Keratinocyte (primary cell): ENCODE data around the gene SEMA3E. TPM values are rescaled to one million over a fixed set of nuclear protein-coding genes. Genes with fewer than 3 reads are reported as not detected.

Source experiments
- DNase-seq: peaks from one replicate; pipeline ENCODE4 v3.0.0-alpha.2; 2011; ENCODE audit warnings: low read depth, missing footprints, low spot score
- FAIRE-seq: peaks from 2 replicates; lab custom pipeline; 2011; peaks lifted over from hg19 to GRCh38; lab: Jason Lieb, UNC
- H2AFZ ChIP-seq: 2 replicates; pipeline ENCODE4 v1.6.0; 2012; ENCODE audit warnings: low read length, control low read depth, inconsistent platforms; ENCODE audit not compliant: control insufficient read depth
- H3K27ac ChIP-seq: 2 replicates; pipeline ENCODE4 v1.5.1; 2011; ENCODE audit warnings: low read length; ENCODE audit not compliant: control insufficient read depth, insufficient read depth
- H3K27me3 ChIP-seq: 3 replicates; pipeline ENCODE4 v1.6.0; 2011; ENCODE audit warnings: low read length; ENCODE audit not compliant: control insufficient read depth, insufficient read depth; ENCODE audit errors: extremely low read depth
- H3K36me3 ChIP-seq, 2 experiments: 2 replicates in 1 of 2; 3 replicates in 1 of 2; pipeline ENCODE4 v1.5.1; 2011; ENCODE audit warnings: low read length in 2 of 2, mild to moderate bottlenecking in 1 of 2; ENCODE audit not compliant: control insufficient read depth in 2 of 2, insufficient read depth in 2 of 2; ENCODE audit errors: extremely low read depth in 1 of 2
- H3K4me1 ChIP-seq: 3 replicates; pipeline ENCODE4 v1.5.1; 2011; ENCODE audit warnings: low read length; ENCODE audit not compliant: control insufficient read depth, insufficient read depth; ENCODE audit errors: extremely low read depth
- H3K4me2 ChIP-seq: 3 replicates; pipeline ENCODE4 v1.6.0; 2011; ENCODE audit warnings: low read depth, low read length; ENCODE audit not compliant: control insufficient read depth, insufficient read depth; ENCODE audit errors: extremely low read depth
- H3K4me3 ChIP-seq, 3 experiments: fragments of 200-600 bp in 1 of 3; sonication (generic) in 1 of 3; 2 replicates in 2 of 3; 3 replicates in 1 of 3; pipeline ENCODE4 v1.5.1; 2011 to 2016; ENCODE audit warnings: low read length in 3 of 3, mild to moderate bottlenecking in 3 of 3, control low read depth in 2 of 3, inconsistent platforms in 1 of 3, low read depth in 1 of 3, mixed read lengths in 1 of 3, mixed run types in 1 of 3, moderate library complexity in 1 of 3; ENCODE audit not compliant: control insufficient read depth in 2 of 3, insufficient read depth in 2 of 3; ENCODE audit errors: extremely low read depth in 1 of 3
- H3K79me2 ChIP-seq: 2 replicates; pipeline ENCODE4 v1.6.0; 2012; ENCODE audit warnings: low read length; ENCODE audit not compliant: control insufficient read depth, insufficient read depth
- H3K9ac ChIP-seq: 3 replicates; pipeline ENCODE4 v1.6.0; 2011; ENCODE audit warnings: low read length; ENCODE audit not compliant: control insufficient read depth, insufficient read depth; ENCODE audit errors: extremely low read depth
- H3K9me1 ChIP-seq: 3 replicates; pipeline ENCODE4 v1.6.0; 2011; ENCODE audit warnings: low read length; ENCODE audit not compliant: control insufficient read depth, insufficient read depth; ENCODE audit errors: extremely low read depth
- H3K9me3 ChIP-seq: 2 replicates; pipeline ENCODE4 v1.5.1; 2012; ENCODE audit warnings: low read depth, low read length; ENCODE audit not compliant: control insufficient read depth
- H4K20me1 ChIP-seq: 3 replicates; pipeline ENCODE4 v1.6.0; 2011; ENCODE audit warnings: low read length; ENCODE audit not compliant: control insufficient read depth, insufficient read depth; ENCODE audit errors: extremely low read depth
- EZH2 ChIP-seq: IDR thresholded peaks from one replicate; pipeline ENCODE4 v1.6.1; 2012; ENCODE audit warnings: inconsistent platforms, mild to moderate bottlenecking, low read length, moderate library complexity
- dilution Hi-C: fragments of 300-500 bp; cut with MboI; formaldehyde crosslinking; loops from one replicate; pipeline ENCODE4 v1.7.0; 2020; ENCODE audit warnings: low sequenced_read_pairs; ENCODE audit not compliant: extremely low pct_ligation_motif_present
- polyA plus RNA-seq, 5 experiments: library from polyadenylated mRNA; depleted of rRNA in 3 of 5; stranded (reverse) in 3 of 5; stranded (forward) in 1 of 5; unstranded in 1 of 5; fragments of >200 nt; gene quantifications; 1 replicate in 1 of 5; 2 replicates in 3 of 5; 3 replicates in 1 of 5; pipeline versions ENCODE4 v1.2.1 to v1.2.3, GENCODE V29; 2011 to 2012; ENCODE audit warnings: missing spikeins in 2 of 5, low read depth in 1 of 5, low replicate concordance in 1 of 5
- TF ChIP-seq, protein P1 (sequence below), 3 experiments: IDR thresholded peaks in 1 of 3; conservative IDR thresholded peaks in 1 of 3; optimal IDR thresholded peaks in 1 of 3; 2 replicates in 2 of 3; 3 replicates in 1 of 3; pipeline versions ENCODE3 to v1.5.1; 2011; ENCODE audit warnings: low read length in 3 of 3, mild to moderate bottlenecking in 3 of 3, moderate library complexity in 2 of 3, control low read depth in 1 of 3, inconsistent platforms in 1 of 3; ENCODE audit not compliant: insufficient read depth in 2 of 3; ENCODE audit errors: extremely low read depth in 1 of 3

Gene SEMA3E
- polyA plus RNA-seq, 1 donor (not counting 4 experiments of a cell fraction or from before 2014, with no cell fraction given) = 0.21 TPM

GRCh38 chr7:83599131-83599530, 49.8 kb downstream of the SEMA3E start:
- no peaks in the 10 kb centered on the region for H3K9me3 ChIP-seq
- dilution Hi-C loops = no loop called here
- DNase-seq (no peak), FAIRE-seq (no peak)
- H4K20me1 ChIP-seq = no peaks in the 10 kb centered on the region
- H3K4me2 ChIP-seq = no peak overlapping the region
- H3K36me3 ChIP-seq = no peaks in the 10 kb centered on the region
- TF ChIP-seq, protein P1, sequence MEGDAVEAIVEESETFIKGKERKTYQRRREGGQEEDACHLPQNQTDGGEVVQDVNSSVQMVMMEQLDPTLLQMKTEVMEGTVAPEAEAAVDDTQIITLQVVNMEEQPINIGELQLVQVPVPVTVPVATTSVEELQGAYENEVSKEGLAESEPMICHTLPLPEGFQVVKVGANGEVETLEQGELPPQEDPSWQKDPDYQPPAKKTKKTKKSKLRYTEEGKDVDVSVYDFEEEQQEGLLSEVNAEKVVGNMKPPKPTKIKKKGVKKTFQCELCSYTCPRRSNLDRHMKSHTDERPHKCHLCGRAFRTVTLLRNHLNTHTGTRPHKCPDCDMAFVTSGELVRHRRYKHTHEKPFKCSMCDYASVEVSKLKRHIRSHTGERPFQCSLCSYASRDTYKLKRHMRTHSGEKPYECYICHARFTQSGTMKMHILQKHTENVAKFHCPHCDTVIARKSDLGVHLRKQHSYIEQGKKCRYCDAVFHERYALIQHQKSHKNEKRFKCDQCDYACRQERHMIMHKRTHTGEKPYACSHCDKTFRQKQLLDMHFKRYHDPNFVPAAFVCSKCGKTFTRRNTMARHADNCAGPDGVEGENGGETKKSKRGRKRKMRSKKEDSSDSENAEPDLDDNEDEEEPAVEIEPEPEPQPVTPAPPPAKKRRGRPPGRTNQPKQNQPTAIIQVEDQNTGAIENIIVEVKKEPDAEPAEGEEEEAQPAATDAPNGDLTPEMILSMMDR (optimal IDR thresholded peaks at IDR 0.05 in 1 of 3, IDR thresholded peaks at IDR 0.05 in 1 of 3, conservative IDR thresholded peaks at IDR 0.05 in 1 of 3; ENCODE audit: extremely low read depth in 1 of 3, insufficient read depth in 2 of 3, low read length in 3 of 3) = no peak
- no peak for TF ChIP-seq EZH2
- no peaks in the 10 kb centered on the region for H3K4me1 ChIP-seq
- H3K4me3 ChIP-seq = no peak overlapping the region
- H3K9me1 ChIP-seq = no peaks in the 10 kb centered on the region
- H3K79me2 ChIP-seq = no peaks in the 10 kb centered on the region
- H2AFZ ChIP-seq = no peak overlapping the region
- no peaks in the 10 kb centered on the region for H3K27me3 ChIP-seq
- H3K27ac ChIP-seq = no peak overlapping the region
- no peak overlapping the region for H3K9ac ChIP-seq

DNA sequence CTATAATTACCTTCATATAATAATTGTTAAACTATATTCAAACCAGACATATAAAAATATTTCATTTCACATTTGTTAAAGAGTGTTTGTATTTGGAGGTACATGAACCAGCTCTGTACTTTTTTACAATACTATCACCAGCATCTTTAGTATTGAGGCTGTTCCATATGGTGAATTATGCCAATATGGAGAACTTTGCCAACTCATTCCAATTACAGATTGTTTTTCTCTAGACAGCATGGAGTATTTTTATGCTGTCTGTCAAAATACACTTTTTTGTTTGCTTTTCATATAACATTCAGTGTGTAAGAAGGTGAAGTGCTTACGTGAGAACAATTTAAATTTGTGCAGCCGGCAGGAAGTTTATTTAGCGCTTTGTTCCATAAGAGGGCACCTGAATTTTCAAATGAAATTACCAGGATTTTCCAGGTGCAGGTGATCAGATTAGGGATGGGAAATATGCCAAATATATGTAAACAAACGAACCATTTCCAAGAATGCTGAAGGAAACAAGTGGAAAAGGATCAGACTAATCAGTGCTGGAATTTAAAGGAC, 54.9 kb downstream of the SEMA3E start:
- H3K79me2 ChIP-seq = no peaks in the 10 kb centered on the region
- H3K4me2 ChIP-seq = no peak overlapping the region
- H3K36me3 ChIP-seq = no peaks in the 10 kb centered on the region
- no peaks in the 10 kb centered on the region for H3K4me1 ChIP-seq
- no peaks in the 10 kb centered on the region for H4K20me1 ChIP-seq
- no peak overlapping the region for H2AFZ ChIP-seq
- dilution Hi-C loops = no loop called here
- no peaks in the 10 kb centered on the region for H3K9me3 ChIP-seq
- H3K4me3 ChIP-seq = no peak overlapping the region
- H3K27ac ChIP-seq = no peak overlapping the region
- TF ChIP-seq, protein P1 (optimal IDR thresholded peaks at IDR 0.05 in 1 of 3, IDR thresholded peaks at IDR 0.05 in 1 of 3, conservative IDR thresholded peaks at IDR 0.05 in 1 of 3; ENCODE audit: extremely low read depth in 1 of 3, insufficient read depth in 2 of 3, low read length in 3 of 3) = no peak
- no peak for TF ChIP-seq EZH2
- DNase-seq (no peak), FAIRE-seq (no peak)
- no peaks in the 10 kb centered on the region for H3K9me1 ChIP-seq
- H3K9ac ChIP-seq = no peak overlapping the region
- no peaks in the 10 kb centered on the region for H3K27me3 ChIP-seq
